Thoracic aorta (tissue), 2 donors: ENCODE measurements around the gene TIMM10. TPM values are rescaled to one million over a fixed set of nuclear protein-coding genes. Genes with fewer than 3 reads are reported as not detected.
A peak's percentile ranks its signal among the peaks of the same experiment; 100 is the strongest.

Source experiments
- ATAC-seq: fragments of 150-250 bp; one replicate; pipeline ENCODE4 v1.8.0; 2017; ENCODE audit warnings: low read depth; ENCODE audit not compliant: insufficient number of reproducible peaks, low FRiP score
- DNase-seq: peaks from one replicate; pipeline ENCODE4 v3.0.0-alpha.2; 2020; ENCODE audit warnings: low spot score
- H3K27ac ChIP-seq, 2 donors: fragments of 200-600 bp; sonication (generic); 1 replicate in 1 of 2; 2 replicates in 1 of 2; pipeline ENCODE4 v1.5.1; 2016; ENCODE audit warnings: mild to moderate bottlenecking in 2 of 2, moderate library complexity in 2 of 2
- H3K27me3 ChIP-seq: fragments of 200-600 bp; sonication (generic); replicated peaks from 2 replicates; pipeline ENCODE4 v1.6.0; 2016; ENCODE audit warnings: mild to moderate bottlenecking; ENCODE audit not compliant: insufficient read depth
- H3K36me3 ChIP-seq: fragments of 200-600 bp; sonication (generic); one replicate; pipeline ENCODE4 v1.5.1; 2016
- H3K4me1 ChIP-seq, 2 donors: fragments of 200-600 bp; sonication (generic); 1 replicate in 1 of 2; 2 replicates in 1 of 2; pipeline versions ENCODE4 v1.5.1 to v1.6.0; 2016; ENCODE audit warnings: low read depth in 2 of 2, mild to moderate bottlenecking in 1 of 2; ENCODE audit not compliant: control insufficient read depth in 1 of 2
- H3K4me3 ChIP-seq: fragments of 200-600 bp; sonication (generic); 2 replicates; pipeline ENCODE4 v1.5.1; 2016; ENCODE audit warnings: mild to moderate bottlenecking
- H3K9me3 ChIP-seq: fragments of 200-600 bp; sonication (generic); 2 replicates; pipeline ENCODE4 v1.5.1; 2016
- CTCF ChIP-seq: fragments of 200-600 bp; sonication (generic); IDR thresholded peaks from one replicate; pipeline ENCODE4 v1.5.1; 2019; ENCODE audit warnings: antibody characterized with exemption
- total RNA-seq, 2 donors: library from RNA; depleted of rRNA; stranded (reverse); fragments of >200 nt; gene quantifications; one replicate each; pipeline versions ENCODE4 v1.1.0 to v1.2.3, GENCODE V29; 2016

The TIMM10 gene
- total RNA-seq, 2 donors from 2014 or later = 19.5 to 33.5 TPM

- TF ChIP-seq CTCF = no peak
- DNase-seq = no peak
- ATAC-seq = no peak
- Histone ChIP-seq H3K27ac (no peak overlapping the region), H3K9me3 (no peaks in the 10 kb centered on the region), H3K4me1 (peaks cover 0 to 16% of the 10 kb centered on the region in 2 donors), H3K4me3 (no peak overlapping the region), H3K36me3 (no peaks in the 10 kb centered on the region), H3K27me3 (no peaks in the 10 kb centered on the region)
Observed at GRCh38 chr11:57498540-57498939, 32.0 kb downstream of the TIMM10 start.

GRCh38 chr11:57497303-57498247 is 33.0 kb downstream of the TIMM10 start:
- no peak for ATAC-seq
- Histone ChIP-seq H3K9me3 (no peaks in the 10 kb centered on the region), H3K4me1 (peaks cover 0 to 16% of the 10 kb centered on the region in 2 donors), H3K36me3 (no peaks in the 10 kb centered on the region), H3K27me3 (no peaks in the 10 kb centered on the region), H3K27ac (no peak overlapping the region), H3K4me3 (no peak overlapping the region)
- no peak for TF ChIP-seq CTCF
- DNase-seq = no peak

GRCh38 chr11:57496109-57496820 is 34.3 kb downstream of the TIMM10 start:
- ATAC-seq (no peak), DNase-seq (no peak)
- H3K9me3 ChIP-seq = no peaks in the 10 kb centered on the region
- TF ChIP-seq CTCF = no peak
- no peak overlapping the region for H3K4me3 ChIP-seq
- H3K4me1 ChIP-seq = peaks cover 0 to 16% of the 10 kb centered on the region in 2 donors
- no peak overlapping the region for H3K27ac ChIP-seq
- no peaks in the 10 kb centered on the region for H3K27me3 ChIP-seq
- H3K36me3 ChIP-seq = no peaks in the 10 kb centered on the region

GRCh38 chr11:57493507-57494503 is 36.7 kb downstream of the TIMM10 start:
- TF ChIP-seq CTCF = peak; percentile 83
- DNase-seq (no peak), ATAC-seq (no peak)
- H3K27ac ChIP-seq = no peak overlapping the region
- peaks cover 3% of the 10 kb centered on the region for H3K36me3 ChIP-seq
- H3K4me3 ChIP-seq = no peak overlapping the region
- H3K27me3 ChIP-seq = no peaks in the 10 kb centered on the region
- H3K9me3 ChIP-seq = no peaks in the 10 kb centered on the region
- peaks cover 0 to 3% of the 10 kb centered on the region in 2 donors for H3K4me1 ChIP-seq
